Smooth muscle cell of the brain vasculature (primary cell): ENCODE measurements around the gene CCNI.
"Not testable (repeated sequence)": the region's sequence is repeated elsewhere in the genome, so short reads cannot be mapped to it uniquely, and the experiment has no call there.

Experiments used
- DNase-seq: peaks from one replicate; pipeline ENCODE4 v3.0.0-alpha.2; 2012; ENCODE audit warnings: low read depth, low spot score

The CCNI gene

GRCh38 chr4:77082886-77083608 lies 7.3 kb upstream of the CCNI start:
- no peak for DNase-seq

GRCh38 chr4:77080806-77081205 lies 5.0 kb upstream of the CCNI start:
- not testable (repeated sequence) for DNase-seq

GRCh38 chr4:77079281-77079680 lies 3.5 kb upstream of the CCNI start:
- no peak for DNase-seq

GRCh38 chr4:77078401-77078800 lies 2.6 kb upstream of the CCNI start:
- DNase-seq, result no peak

GRCh38 chr4:77076889-77077635 lies 1.3 kb upstream of the CCNI start:
- no peak for DNase-seq

GRCh38 chr4:77074981-77075855 lies 571 bp downstream of the CCNI start:
- DNase-seq, result peak; percentile 31

GRCh38 chr4:77074381-77074831 lies 1.4 kb downstream of the CCNI start:
- no peak for DNase-seq

GRCh38 chr4:77073981-77074380 lies 1.8 kb downstream of the CCNI start:
- DNase-seq, result no peak

- DNase-seq, result no peak
Observed at GRCh38 chr4:77073106-77073809, 2.5 kb downstream of the CCNI start.

- no peak for DNase-seq
Observed at GRCh38 chr4:77072195-77072753, 3.5 kb downstream of the CCNI start.

GRCh38 chr4:77069514-77069913 lies 6.3 kb downstream of the CCNI start:
- DNase-seq, result not testable (repeated sequence)

GRCh38 chr4:77065382-77065781 lies 10.4 kb downstream of the CCNI start:
- DNase-seq, result no peak

- no peak for DNase-seq
Observed at GRCh38 chr4:77062856-77063255, 12.9 kb downstream of the CCNI start.

GRCh38 chr4:77052352-77052751 lies 23.4 kb downstream of the CCNI start:
- no peak for DNase-seq

- no peak for DNase-seq
Observed at GRCh38 chr4:77050962-77051361, 24.8 kb downstream of the CCNI start.

- no peak for DNase-seq
Observed at GRCh38 chr4:77047037-77047436, 28.8 kb downstream of the CCNI start.

- no peak for DNase-seq
Observed at GRCh38 chr4:77045490-77045889, 30.3 kb downstream of the CCNI start.

GRCh38 chr4:77044461-77045150 lies 31.2 kb downstream of the CCNI start:
- no peak for DNase-seq

GRCh38 chr4:77043507-77044136 lies 32.2 kb downstream of the CCNI start:
- DNase-seq, result no peak
